GM19043 (cell line): ENCODE data around the gene EPC1.
A peak's percentile ranks its signal among the peaks of the same experiment; 100 is the strongest.

ENCODE experiments used
- ATAC-seq: cut with Tn5 transposase; IDR thresholded peaks from one replicate; pipeline ENCODE4 v1.9.1; 2021; ENCODE audit warnings: low read depth; ENCODE audit not compliant: unreplicated experiment

EPC1 gene

DNA sequence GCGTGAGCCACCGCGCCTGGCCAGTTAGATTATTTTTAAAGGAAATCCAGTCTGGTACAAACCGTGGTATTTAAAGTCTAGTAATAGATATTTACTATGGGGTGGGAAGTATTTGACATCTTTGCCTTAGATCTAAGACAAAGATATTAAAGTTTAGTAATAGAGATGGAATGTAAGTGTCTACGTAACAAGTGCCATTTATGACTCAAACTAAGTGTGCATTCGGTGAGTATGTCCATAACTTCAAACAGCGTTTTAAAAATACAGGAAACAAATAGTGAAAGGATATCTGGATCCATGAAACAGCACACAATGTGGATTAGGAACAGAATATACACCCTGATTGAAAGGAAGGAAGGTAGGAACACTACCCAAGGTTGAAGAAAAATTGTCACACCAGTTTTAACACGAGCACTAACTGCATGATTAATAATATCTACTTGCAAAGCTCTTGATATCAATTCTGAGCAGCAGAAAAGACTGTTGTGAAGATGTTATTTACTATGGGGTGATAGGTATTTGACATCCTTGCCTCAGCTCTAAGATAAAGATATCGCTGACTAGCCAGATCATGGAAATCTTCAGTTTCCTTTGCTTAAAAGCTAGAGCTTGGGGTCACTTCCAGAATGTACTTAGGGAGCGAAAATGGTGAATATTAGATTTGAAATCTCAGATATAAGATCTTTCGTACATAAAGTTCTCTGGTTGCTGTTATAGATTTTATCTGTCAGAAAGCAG lies 48.7 kb downstream of the EPC1 start:
- ATAC-seq = no peak

- ATAC-seq = no peak
Measured at GRCh38 chr10:32295027-32295426, 51.9 kb downstream of the EPC1 start.

GRCh38 chr10:32293581-32293980 lies 53.4 kb downstream of the EPC1 start:
- ATAC-seq = no peak

- ATAC-seq = no peak
Measured at GRCh38 chr10:32279795-32280194, 67.2 kb downstream of the EPC1 start.

- no peak for ATAC-seq
Measured at GRCh38 chr10:32273336-32273735, 73.6 kb downstream of the EPC1 start.

DNA sequence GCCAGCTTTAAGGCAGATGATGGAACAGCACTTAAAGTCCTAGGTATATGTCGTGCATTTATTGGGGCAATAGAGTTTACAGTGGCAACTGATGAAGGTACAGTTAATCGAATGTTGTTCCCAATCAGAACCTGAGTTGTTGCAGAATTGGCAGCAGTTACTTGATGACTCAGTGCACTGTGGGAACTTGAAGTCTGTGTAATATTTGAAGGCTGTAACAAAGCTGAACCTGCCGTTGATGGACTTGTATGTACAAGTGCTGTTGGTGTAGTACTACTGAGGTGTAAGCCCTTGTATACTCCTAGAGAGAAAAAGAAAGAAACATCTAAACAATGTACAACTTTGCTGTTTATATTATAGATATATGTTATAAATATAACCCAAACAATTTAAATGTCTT lies 75.3 kb downstream of the EPC1 start:
- no peak for ATAC-seq

DNA sequence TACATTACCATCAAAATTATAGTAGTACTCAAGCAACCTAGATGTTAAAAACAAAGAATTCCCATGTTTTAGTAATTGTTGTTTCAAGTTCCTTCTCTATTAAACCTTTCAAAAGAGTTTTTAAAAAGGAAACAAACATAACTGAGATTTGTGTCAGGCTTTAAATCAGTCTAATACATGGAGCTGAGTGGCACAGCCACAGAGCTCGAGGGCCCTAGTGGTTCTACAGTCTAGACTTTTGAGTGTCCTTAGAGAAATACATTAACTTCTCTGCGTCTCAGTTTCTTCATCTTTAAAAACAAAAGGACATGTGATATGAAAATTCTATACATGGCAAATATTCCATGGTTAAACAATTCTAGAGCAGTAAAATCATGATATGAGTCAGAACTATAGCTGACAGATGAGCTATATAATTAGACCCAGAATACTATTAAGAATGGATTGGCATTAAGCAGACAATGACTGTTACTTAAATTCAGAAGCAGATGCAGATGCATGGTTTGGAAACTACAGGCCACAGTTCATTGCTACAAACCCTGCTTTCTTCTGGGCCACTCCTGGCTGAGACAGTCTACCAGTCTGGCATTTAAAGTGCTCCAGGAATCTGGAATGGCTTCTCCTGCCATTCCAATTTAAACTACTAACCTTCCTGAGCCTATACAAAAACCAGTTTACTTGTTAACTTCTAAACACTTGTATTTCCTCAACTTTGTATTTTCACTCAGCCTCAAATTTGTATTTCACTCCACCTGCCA lies 77.4 kb downstream of the EPC1 start:
- no peak for ATAC-seq

- no peak for ATAC-seq
Measured at GRCh38 chr10:32268788-32269187, 78.2 kb downstream of the EPC1 start.

- ATAC-seq = no peak
Measured at GRCh38 chr10:32266979-32267378, 80.0 kb downstream of the EPC1 start.

DNA sequence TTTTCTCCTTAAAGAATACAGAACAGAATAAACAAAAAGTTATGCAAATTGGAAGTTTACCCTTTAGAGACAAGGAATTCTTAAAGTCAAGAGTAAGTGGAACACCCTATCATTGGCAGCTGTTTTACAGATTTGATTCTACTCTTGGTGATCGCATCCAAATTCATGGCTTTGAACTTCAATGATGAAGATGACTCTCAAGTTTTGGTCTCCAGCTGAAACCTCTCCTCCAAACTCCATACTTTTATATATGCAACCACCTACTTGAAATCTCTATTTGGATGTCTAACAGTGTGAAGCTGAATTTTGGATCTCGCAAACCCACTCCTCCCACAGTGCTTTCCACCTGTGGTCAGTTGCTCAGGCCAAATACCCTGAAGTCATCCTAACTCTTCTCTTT lies 80.4 kb downstream of the EPC1 start:
- ATAC-seq = no peak

DNA sequence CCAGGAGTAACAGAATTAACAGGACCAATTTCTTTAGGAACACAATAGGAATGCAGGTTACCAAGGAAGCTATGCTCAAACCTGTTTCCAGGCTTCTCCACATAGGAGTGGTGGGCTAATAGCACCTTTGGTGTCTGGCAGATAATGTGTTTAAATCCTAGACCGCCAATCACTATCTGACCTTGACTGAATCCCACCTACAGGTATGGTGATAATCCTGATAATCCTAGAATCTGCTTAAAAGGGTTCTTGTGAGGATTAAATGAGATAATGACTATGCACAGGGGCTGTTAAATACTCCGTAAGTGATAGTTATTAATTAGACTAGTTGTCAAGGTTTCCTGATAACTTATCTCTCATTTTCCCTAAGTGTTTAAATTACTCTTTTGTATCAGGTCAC lies 81.2 kb downstream of the EPC1 start:
- no peak for ATAC-seq

DNA sequence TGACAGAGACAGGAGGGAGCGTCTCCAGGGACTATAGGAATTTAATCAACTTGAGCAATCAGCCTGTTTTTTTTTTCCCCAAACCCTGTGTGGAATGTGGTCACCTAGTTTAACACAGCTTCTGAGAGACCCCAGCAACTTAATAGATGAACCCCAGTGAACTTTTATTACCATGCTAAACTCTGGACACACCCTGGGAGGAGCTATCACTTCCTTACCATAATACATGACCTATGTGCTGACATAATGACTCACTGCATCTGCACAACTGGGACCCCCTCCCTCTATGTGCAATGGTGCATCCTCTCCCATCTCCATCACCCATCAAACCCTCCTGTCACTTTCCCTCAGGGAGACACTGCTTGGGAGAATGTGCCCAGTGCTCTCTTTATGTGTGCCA lies 83.7 kb downstream of the EPC1 start:
- ATAC-seq = no peak

DNA sequence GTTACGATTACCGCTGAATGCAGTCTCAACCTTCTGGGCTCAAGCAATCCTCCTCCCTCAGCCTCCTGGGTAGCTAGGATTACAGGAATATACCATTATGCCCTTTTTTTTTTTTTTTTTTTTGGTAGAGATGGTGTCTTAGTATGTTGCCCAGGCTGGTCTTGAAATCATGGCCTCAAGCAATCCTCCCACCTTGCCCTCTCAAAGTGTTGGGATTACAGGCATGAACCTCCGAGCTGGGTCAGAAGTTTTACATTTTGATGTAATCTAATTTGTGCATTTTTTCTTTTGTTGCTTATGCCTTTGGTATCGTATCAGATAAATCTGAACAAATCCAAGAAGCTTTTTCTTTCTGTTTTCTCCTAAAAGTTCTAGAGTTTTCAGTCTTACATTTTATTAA lies 87.4 kb downstream of the EPC1 start:
- ATAC-seq = no peak

GRCh38 chr10:32256613-32257437 lies 90.1 kb downstream of the EPC1 start:
- ATAC-seq = no peak

DNA sequence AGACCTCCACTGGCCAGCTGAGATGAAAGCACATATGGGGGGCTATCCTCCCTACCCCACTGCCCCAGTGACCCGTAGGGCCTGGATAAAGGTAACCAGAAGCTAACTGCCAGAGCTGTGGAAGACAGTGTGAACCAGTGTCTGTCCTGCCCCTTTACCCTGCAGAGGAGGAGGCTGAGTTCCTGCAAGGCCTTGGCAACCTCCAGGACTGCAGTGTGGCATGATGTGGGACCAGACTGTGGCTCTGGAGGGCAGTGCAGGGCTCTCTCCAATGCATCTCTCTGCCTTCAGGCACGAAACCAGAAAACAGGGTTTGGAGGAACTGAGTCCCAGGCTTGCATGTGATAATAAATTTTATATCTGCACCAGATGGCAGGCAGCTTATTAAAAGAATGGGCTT lies 93.1 kb downstream of the EPC1 start:
- no peak for ATAC-seq

GRCh38 chr10:32253276-32253675 lies 93.7 kb downstream of the EPC1 start:
- no peak for ATAC-seq

GRCh38 chr10:32250489-32250888 lies 96.5 kb downstream of the EPC1 start:
- peak; percentile 69 for ATAC-seq

- ATAC-seq = no peak
Measured at GRCh38 chr10:32246685-32247084, 100.3 kb downstream of the EPC1 start.

DNA sequence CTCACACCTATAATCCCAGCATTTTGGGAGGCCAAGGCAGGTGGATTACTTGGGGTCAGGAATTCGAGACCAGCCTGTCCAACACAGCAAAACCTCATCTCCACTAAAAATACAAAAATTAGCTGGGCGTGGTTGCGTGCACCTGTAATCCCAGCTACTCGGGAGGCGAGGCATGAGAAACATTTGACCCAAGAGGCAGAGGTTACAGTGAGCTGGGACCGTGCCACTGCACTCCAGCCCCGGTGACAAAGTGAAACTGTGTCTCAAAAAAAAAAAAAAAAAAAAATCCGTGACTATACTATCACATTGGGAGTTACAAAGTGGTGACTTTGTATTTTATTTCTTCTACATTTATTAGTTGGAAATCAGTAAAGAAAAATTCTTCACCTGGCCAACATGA lies 101.2 kb downstream of the EPC1 start:
- ATAC-seq = no peak

- ATAC-seq = no peak
Measured at GRCh38 chr10:32244421-32245207, 102.3 kb downstream of the EPC1 start.

GRCh38 chr10:32244011-32244410 lies 102.9 kb downstream of the EPC1 start:
- ATAC-seq = no peak
